SK-N-SH (cell line): ENCODE results near the gene STH. TPM values are rescaled to one million over a fixed set of nuclear protein-coding genes. Genes with fewer than 3 reads are reported as not detected.

Experiments
- CTCF ChIA-PET: fragments of 300-600, 350-600 bp; formaldehyde crosslinking; extraction: SDS; loops from one replicate; lab custom pipeline; 2021; lab: Yijun Ruan, JAX
- POLR2A ChIA-PET: fragments of 350-600 bp; sonication (Branson Sonifier 250); formaldehyde crosslinking; extraction: SDS; loops from one replicate; lab custom pipeline; 2020; ENCODE audit warnings: antibody characterized with exemption, inconsistent platforms; lab: Yijun Ruan, JAX
- DNase-seq: peaks from one replicate; pipeline ENCODE4 v3.0.0; 2012
- H2AFZ ChIP-seq: fragments of 200-600 bp; sonication (generic); 2 replicates; pipeline ENCODE4 v1.8.1; 2016; ENCODE audit warnings: antibody characterized with exemption, mild to moderate bottlenecking, low read depth
- H3F3A ChIP-seq: fragments of 200-600 bp; sonication (generic); replicated peaks from 2 replicates; pipeline ENCODE3; 2016; ENCODE audit warnings: antibody characterized with exemption, mild to moderate bottlenecking; ENCODE audit not compliant: insufficient read depth
- H3K27ac ChIP-seq, 2 experiments: fragments of 200-500 bp in 1 of 2; fragments of 200-600 bp in 1 of 2; sonication (Bioruptor generic) in 1 of 2; sonication (generic), shearing (Covaris generic) in 1 of 2; 2 replicates each; pipeline versions ENCODE4 v1.5.1 to v1.6.1; 2014 to 2016; ENCODE audit warnings: low read depth in 2 of 2, inconsistent platforms in 1 of 2, low read length in 1 of 2, mild to moderate bottlenecking in 1 of 2, mixed read lengths in 1 of 2
- H3K27me3 ChIP-seq: fragments of 200-600 bp; sonication (generic), shearing (Covaris generic); 2 replicates; pipeline ENCODE4 v1.6.1; 2016; ENCODE audit warnings: mixed run types; ENCODE audit not compliant: insufficient read depth
- H3K36me3 ChIP-seq, 2 experiments: fragments of 200-500 bp in 1 of 2; fragments of 200-600 bp in 1 of 2; sonication (Bioruptor generic) in 1 of 2; sonication (generic) in 1 of 2; replicated peaks in 1 of 2; 2 replicates each; pipeline versions ENCODE3 to v1.5.1; 2014 to 2016; ENCODE audit warnings: low read length in 1 of 2, mild to moderate bottlenecking in 1 of 2; ENCODE audit not compliant: insufficient read depth in 2 of 2, control insufficient read depth in 1 of 2
- H3K4me1 ChIP-seq, 2 experiments: fragments of 200-500 bp in 1 of 2; fragments of 200-600 bp in 1 of 2; sonication (Bioruptor generic) in 1 of 2; sonication (generic), shearing (Covaris generic) in 1 of 2; 2 replicates each; pipeline versions ENCODE4 v1.5.1 to v1.6.1; 2014 to 2016; ENCODE audit warnings: low read depth in 1 of 2, low read length in 1 of 2, mixed run types in 1 of 2; ENCODE audit not compliant: insufficient read depth in 2 of 2, control insufficient read depth in 1 of 2
- H3K4me2 ChIP-seq: fragments of 200-600 bp; sonication (generic), shearing (Covaris generic); 2 replicates; pipeline ENCODE4 v1.6.1; 2017; ENCODE audit warnings: mixed run types
- H3K4me3 ChIP-seq, 2 experiments: fragments of 200-500 bp in 1 of 2; fragments of 200-600 bp in 1 of 2; sonication (Bioruptor generic) in 1 of 2; sonication (generic), shearing (Covaris generic) in 1 of 2; 2 replicates each; pipeline versions ENCODE4 v1.5.1 to v1.8.1; 2014 to 2016; ENCODE audit warnings: low read depth in 2 of 2, inconsistent platforms in 1 of 2, low read length in 1 of 2, mild to moderate bottlenecking in 1 of 2, mixed read lengths in 1 of 2, moderate library complexity in 1 of 2
- H3K79me2 ChIP-seq: fragments of 200-600 bp; sonication (generic); 2 replicates; pipeline ENCODE4 v1.8.1; 2017; ENCODE audit warnings: mild to moderate bottlenecking; ENCODE audit not compliant: insufficient read depth
- H3K9ac ChIP-seq: fragments of 200-600 bp; sonication (generic); 2 replicates; pipeline ENCODE4 v1.6.1; 2017; ENCODE audit warnings: mixed run types
- H3K9me2 ChIP-seq: fragments of 200-600 bp; sonication (generic); 2 replicates; pipeline ENCODE4 v1.6.1; 2017; ENCODE audit warnings: mixed run types
- H3K9me3 ChIP-seq: fragments of 200-600 bp; sonication (generic); 2 replicates; pipeline ENCODE4 v1.6.1; 2017; ENCODE audit warnings: mixed run types, mild to moderate bottlenecking, moderate library complexity
- H4K20me1 ChIP-seq: fragments of 200-600 bp; sonication (generic); 2 replicates; pipeline ENCODE4 v1.6.1; 2017; ENCODE audit warnings: mild to moderate bottlenecking, mixed run types; ENCODE audit not compliant: insufficient read depth
- CHD2 ChIP-seq: fragments of 150-350 bp; IDR thresholded peaks from 2 replicates; pipeline ENCODE4 v1.6.1; 2018; ENCODE audit warnings: low read length; ENCODE audit not compliant: partially characterized antibody
- EZH2phosphoT487 ChIP-seq: fragments of 200-600 bp; sonication (generic); IDR thresholded peaks from 2 replicates; pipeline ENCODE4 v1.6.1; 2017; ENCODE audit warnings: low read depth, mixed run types, mild to moderate bottlenecking, antibody characterized with exemption, moderate library complexity, borderline replicate concordance
- GATA2 ChIP-seq: sonication (generic); formaldehyde crosslinking; IDR thresholded peaks from 2 replicates; pipeline ENCODE4 v1.5.0; 2020; ENCODE audit warnings: mild to moderate bottlenecking, missing genetic modification reagents
- JUND ChIP-seq: IDR thresholded peaks from 2 replicates; pipeline ENCODE4 v1.4.0; 2012
- RCOR1 ChIP-seq: fragments of 150-350 bp; IDR thresholded peaks from 2 replicates; pipeline ENCODE4 v1.6.1; 2017; ENCODE audit warnings: antibody characterized with exemption, low read length
- REST ChIP-seq: IDR thresholded peaks from 2 replicates; pipeline ENCODE4 v1.6.1; 2012; ENCODE audit warnings: mild to moderate bottlenecking, low read depth, low read length, moderate library complexity
- TEAD4 ChIP-seq: IDR thresholded peaks from 2 replicates; pipeline ENCODE4 v1.4.0; 2012; ENCODE audit warnings: mild to moderate bottlenecking, borderline replicate concordance; ENCODE audit not compliant: insufficient read depth
- WGBS: methylation state at CpG from one replicate; pipeline ENCODE4 v1.1.6; 2017; ENCODE audit warnings: low lambda C conversion rate; 5-methylcytosine and 5-hydroxymethylcytosine counted together
- polyA plus RNA-seq, 3 experiments: library from polyadenylated mRNA; depleted of rRNA; stranded (reverse); fragments of >200 nt; gene quantifications; 2 replicates each; pipeline ENCODE4 v1.2.3, GENCODE V29; 2012

STH gene
- polyA plus RNA-seq, 1 of the 3 experiments (the other 2 are of a cell fraction), result not detected

GRCh38 chr17:46031440-46031839 lies 32.4 kb downstream of the STH start:
- H3K27ac ChIP-seq, result no peak overlapping the region
- ChIA-PET POLR2A (interaction anchor here (0.7 kb wide), 1 partner anchor 249 kb away, joined by 4 read pairs; no protein-coding TSS in a partner anchor), CTCF (interaction anchor here (0.6 to 6.9 kb wide), 3 partner anchors 13 to 161 kb away, joined by 3 to 50 read pairs (median 4); partner anchors contain the start of gene KANSL1)
- TF ChIP-seq GATA2 (CRISPR knock-in tag), result no peak
- no peak for TF ChIP-seq EZH2phosphoT487
- TF ChIP-seq REST, result no peak
- DNase-seq, result no peak
- peaks cover 11% of the 10 kb centered on the region for H3F3A ChIP-seq
- no peaks in the 10 kb centered on the region for H3K27me3 ChIP-seq
- H3K36me3 ChIP-seq, result peaks cover 81 to 99% of the 10 kb centered on the region in 2 experiments
- WGBS, result 94% methylated on average over 7 of the region's 16 CpGs
- peaks cover 4% of the 10 kb centered on the region for H4K20me1 ChIP-seq
- H3K79me2 ChIP-seq, result no peaks in the 10 kb centered on the region
- H3K9me3 ChIP-seq, result no peaks in the 10 kb centered on the region
- no peaks in the 10 kb centered on the region for H3K9me2 ChIP-seq
- peaks cover 0 to 14% of the 10 kb centered on the region in 2 experiments; a peak in 1 of 4 replicates for H3K4me1 ChIP-seq
- no peak overlapping the region for H2AFZ ChIP-seq
- H3K9ac ChIP-seq, result no peak overlapping the region
- H3K4me2 ChIP-seq, result no peak overlapping the region
- H3K4me3 ChIP-seq, result no peak overlapping the region

- WGBS, result 87% methylated on average over 7 of the region's 8 CpGs
- peaks cover 0 to 13% of the 10 kb centered on the region in 2 experiments; a peak in 1 of 4 replicates for H3K4me1 ChIP-seq
- peaks cover 11% of the 10 kb centered on the region for H3F3A ChIP-seq
- no peak for TF ChIP-seq JUND
- TF ChIP-seq RCOR1, result no peak
- no peak for TF ChIP-seq CHD2
- TF ChIP-seq TEAD4, result no peak
- TF ChIP-seq REST, result no peak
- no peak overlapping the region for H3K4me3 ChIP-seq
- H2AFZ ChIP-seq, result no peak overlapping the region
- no peaks in the 10 kb centered on the region for H3K27me3 ChIP-seq
- DNase-seq, result no peak
- CTCF ChIA-PET, result interaction anchor here (0.8 to 6.9 kb wide), 5 partner anchors 12 to 181 kb away, joined by 3 to 58 read pairs (median 28); partner anchors contain the start of gene KANSL1
- POLR2A ChIA-PET, result interaction anchor here (0.7 kb wide), 1 partner anchor 248 kb away, joined by 4 read pairs; no protein-coding TSS in a partner anchor
- peaks cover 84 to 96% of the 10 kb centered on the region in 2 experiments for H3K36me3 ChIP-seq
- H3K9me2 ChIP-seq, result no peaks in the 10 kb centered on the region
- peaks cover 4% of the 10 kb centered on the region; the same call in 1 of the 2 replicates for H3K79me2 ChIP-seq
- no peak overlapping the region for H3K27ac ChIP-seq
- H3K4me2 ChIP-seq, result no peak overlapping the region
- H3K9me3 ChIP-seq, result no peaks in the 10 kb centered on the region
- H4K20me1 ChIP-seq, result peaks cover 4% of the 10 kb centered on the region
- no peak overlapping the region for H3K9ac ChIP-seq
Measured at GRCh38 chr17:46031920-46032319, 32.9 kb downstream of the STH start.
